ENCODE results near the gene SLC22A17.

SLC22A17 gene

DNA sequence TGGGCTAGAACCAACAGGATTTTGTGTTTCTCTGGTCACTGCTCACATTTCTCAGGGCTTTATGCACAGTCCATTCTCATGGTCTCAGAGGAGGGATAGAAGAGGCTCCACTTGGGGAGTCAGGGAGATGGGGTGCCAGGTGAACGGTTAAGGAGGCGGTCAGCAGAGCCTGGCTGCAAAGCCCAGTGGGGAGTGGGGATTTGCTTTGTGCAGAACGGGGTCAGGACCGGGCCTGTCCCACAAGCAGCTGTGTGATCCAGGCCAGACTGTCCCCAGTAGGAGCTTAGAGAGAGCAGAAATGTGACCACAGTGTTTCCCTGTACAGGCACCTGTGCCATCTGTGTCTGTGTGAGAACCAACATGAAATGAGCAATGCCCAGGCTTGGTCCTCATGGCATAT, 28.3 kb upstream of the SLC22A17 start:
- no peak for DNase-seq

GRCh38 chr14:23380197-23380914, 27.7 kb upstream of the SLC22A17 start:
- no peak for DNase-seq

- DNase-seq = peak; percentile 83
These were observed 26.9 kb upstream of the SLC22A17 start for GRCh38 chr14:23379366-23380196.

- DNase-seq = no peak
These were observed 26.0 kb upstream of the SLC22A17 start for GRCh38 chr14:23378612-23379220.

GRCh38 chr14:23377573-23378563, 25.2 kb upstream of the SLC22A17 start:
- DNase-seq = no peak

DNA sequence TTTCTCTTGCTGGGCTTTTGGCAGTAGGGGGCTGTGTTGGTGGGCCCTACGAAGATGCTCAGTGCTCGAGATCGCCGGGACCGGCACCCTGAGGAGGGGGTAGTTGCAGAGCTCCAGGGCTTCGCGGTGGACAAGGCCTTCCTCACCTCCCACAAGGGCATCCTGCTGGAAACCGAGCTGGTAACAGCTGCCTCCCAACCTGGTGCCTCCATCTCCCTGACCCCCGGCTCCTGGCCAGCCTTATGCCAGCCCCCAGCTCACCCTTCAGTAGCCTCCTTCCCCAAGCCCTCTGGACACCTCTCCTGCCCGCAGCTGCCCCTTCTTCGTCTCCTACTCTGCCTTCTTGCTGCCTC, 24.5 kb upstream of the SLC22A17 start:
- no peak for DNase-seq

- DNase-seq = no peak
These were observed 24.0 kb upstream of the SLC22A17 start, which contains the start of gene CMTM5 for GRCh38 chr14:23376482-23377197. TSS of gene CMTM5 (plus strand) at chr14:23377046. CDS start at chr14:23377252, 206 bp downstream.

DNA sequence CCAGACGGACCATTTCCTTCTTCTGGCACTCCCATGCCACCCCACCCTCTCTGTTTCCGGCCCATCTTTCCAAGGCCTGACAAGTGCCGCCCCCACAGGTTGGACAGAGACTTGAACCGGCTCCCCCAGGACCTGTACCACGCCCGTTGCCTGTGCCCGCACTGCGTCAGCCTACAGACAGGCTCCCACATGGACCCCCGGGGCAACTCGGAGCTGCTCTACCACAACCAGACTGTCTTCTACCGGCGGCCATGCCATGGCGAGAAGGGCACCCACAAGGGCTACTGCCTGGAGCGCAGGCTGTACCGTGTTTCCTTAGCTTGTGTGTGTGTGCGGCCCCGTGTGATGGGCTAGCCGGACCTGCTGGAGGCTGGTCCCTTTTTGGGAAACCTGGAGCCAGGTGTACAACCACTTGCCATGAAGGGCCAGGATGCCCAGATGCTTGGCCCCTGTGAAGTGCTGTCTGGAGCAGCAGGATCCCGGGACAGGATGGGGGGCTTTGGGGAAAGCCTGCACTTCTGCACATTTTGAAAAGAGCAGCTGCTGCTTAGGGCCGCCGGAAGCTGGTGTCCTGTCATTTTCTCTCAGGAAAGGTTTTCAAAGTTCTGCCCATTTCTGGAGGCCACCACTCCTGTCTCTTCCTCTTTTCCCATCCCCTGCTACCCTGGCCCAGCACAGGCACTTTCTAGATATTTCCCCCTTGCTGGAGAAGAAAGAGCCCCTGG, 23.0 kb upstream of the SLC22A17 start:
- no peak for DNase-seq

- no peak for DNase-seq
These were observed 20.4 kb upstream of the SLC22A17 start for GRCh38 chr14:23373041-23373440.

GRCh38 chr14:23372509-23372908, 19.8 kb upstream of the SLC22A17 start, which contains the start of gene IL25:
TSS of gene IL25 (plus strand) at chr14:23372809.
- no peak for DNase-seq

- DNase-seq = no peak
These were observed 19.2 kb upstream of the SLC22A17 start for GRCh38 chr14:23371865-23372264.

- DNase-seq = no peak
These were observed 17.5 kb upstream of the SLC22A17 start for GRCh38 chr14:23370221-23370620.

DNA sequence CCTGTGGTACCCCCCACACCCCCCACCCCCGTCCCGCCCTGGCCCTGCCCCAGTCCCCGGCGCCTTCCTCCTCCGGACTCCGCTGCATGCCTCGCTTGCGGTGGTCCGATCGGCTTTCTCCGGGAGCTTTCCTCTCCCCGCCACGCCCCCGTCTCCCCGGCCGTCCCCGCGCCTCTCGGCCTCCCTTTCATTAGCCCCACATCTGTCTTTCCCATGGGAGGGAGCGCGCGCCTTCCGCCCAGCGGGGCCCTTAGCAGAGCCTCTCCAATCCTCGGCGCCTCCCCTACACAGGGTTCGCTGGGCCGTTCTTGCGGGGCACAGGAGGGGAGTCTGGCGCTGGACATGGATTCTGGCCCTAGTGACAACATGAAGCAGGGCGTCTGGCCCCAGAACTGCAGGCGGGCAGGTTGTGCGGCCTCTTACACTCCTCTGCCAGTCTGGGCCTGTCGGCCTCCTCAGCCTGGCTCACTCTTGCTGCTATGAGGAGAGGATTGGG, 13.8 kb upstream of the SLC22A17 start:
- DNase-seq = no peak

GRCh38 chr14:23365732-23366425, 13.2 kb upstream of the SLC22A17 start:
- DNase-seq = no peak

- no peak for DNase-seq
These were observed 12.5 kb upstream of the SLC22A17 start, which contains the start of gene EFS for GRCh38 chr14:23365036-23365731. TSS of gene EFS (minus strand) at chr14:23365172. CDS start at chr14:23365025, 147 bp downstream.

- DNase-seq = no peak
These were observed 11.7 kb upstream of the SLC22A17 start for GRCh38 chr14:23364164-23365035.

DNA sequence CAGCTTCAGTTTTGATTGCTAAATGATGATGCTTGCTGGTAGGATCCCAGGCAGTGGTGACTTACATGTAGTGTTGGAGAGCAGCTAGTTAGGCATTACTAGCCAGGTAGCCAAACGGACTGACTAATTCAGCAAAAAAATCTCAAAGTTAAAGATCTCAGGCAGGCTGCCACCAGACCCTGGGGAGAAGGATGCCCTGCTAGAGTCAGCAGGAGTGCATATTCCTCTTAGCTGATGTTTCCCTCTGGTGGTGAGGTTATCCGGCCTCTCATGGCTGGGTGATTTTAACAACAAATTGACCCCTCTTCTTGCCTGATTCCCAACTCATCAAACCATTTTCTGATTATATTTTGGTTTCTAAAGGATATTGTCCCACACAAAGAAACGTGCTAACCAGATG, 9.5 kb upstream of the SLC22A17 start:
- DNase-seq = no peak

GRCh38 chr14:23361763-23362162, 9.1 kb upstream of the SLC22A17 start:
- DNase-seq = no peak

Data from activated CD8-positive, alpha-beta memory T cell treated with anti-CD3 and anti-CD28 coated beads, Interleukin-2, amount 50 U/mL, for 48 hours (primary cell).